ENCODE measurements around the gene ATP6V1G1.
"Not testable (repeated sequence)": the region's sequence is repeated elsewhere in the genome, so short reads cannot be mapped to it uniquely, and the experiment has no call there.

Gene ATP6V1G1, protein sequence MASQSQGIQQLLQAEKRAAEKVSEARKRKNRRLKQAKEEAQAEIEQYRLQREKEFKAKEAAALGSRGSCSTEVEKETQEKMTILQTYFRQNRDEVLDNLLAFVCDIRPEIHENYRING

GRCh38 chr9:114587345-114588202 is at the start of gene ATP6V1G1:
Gene ATP6V1G1 (plus strand): TSS chr9:114587769. CDS start chr9:114587839, 70 bp downstream.
- peak; percentile 99 for DNase-seq (ENCODE audit: low read depth in 2 of 2, low spot score in 1 of 2)

DNA sequence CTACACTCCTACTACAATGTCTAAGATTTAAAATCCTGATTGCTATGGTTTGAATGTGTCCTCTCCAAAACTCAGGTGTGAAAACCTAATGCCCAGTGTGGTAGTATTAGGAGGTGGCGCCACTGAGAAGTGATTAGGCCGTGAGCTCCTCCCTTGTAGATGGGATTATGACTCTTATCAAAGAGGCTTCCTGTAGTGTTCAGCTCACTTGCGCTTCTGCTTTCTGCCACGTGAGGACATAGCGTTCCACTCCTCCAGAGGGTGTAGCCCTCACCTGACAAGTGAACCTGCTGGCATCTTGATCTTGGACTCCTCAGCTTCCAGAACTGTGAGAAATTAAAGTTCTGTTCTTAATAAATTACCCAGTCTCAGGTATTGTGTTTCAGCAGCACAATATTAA is 49.3 kb upstream of the ATP6V1G1 start:
- DNase-seq (ENCODE audit: low read depth in 2 of 2, low spot score in 1 of 2), result no peak

GRCh38 chr9:114539701-114540380 is 47.7 kb upstream of the ATP6V1G1 start:
- DNase-seq (ENCODE audit: low read depth in 2 of 2, low spot score in 1 of 2), result no peak

GRCh38 chr9:114545055-114545454 is 42.5 kb upstream of the ATP6V1G1 start:
- no peak for DNase-seq (ENCODE audit: low read depth in 2 of 2, low spot score in 1 of 2)

- DNase-seq (ENCODE audit: low read depth in 2 of 2, low spot score in 1 of 2), result no peak
Observed at GRCh38 chr9:114546851-114547250, 40.7 kb upstream of the ATP6V1G1 start.

GRCh38 chr9:114549697-114550330 is 37.8 kb upstream of the ATP6V1G1 start:
- DNase-seq (ENCODE audit: low read depth in 2 of 2, low spot score in 1 of 2), result no peak

- DNase-seq (ENCODE audit: low read depth in 2 of 2, low spot score in 1 of 2), result no peak
Observed at GRCh38 chr9:114551750-114552685, 35.6 kb upstream of the ATP6V1G1 start.

DNA sequence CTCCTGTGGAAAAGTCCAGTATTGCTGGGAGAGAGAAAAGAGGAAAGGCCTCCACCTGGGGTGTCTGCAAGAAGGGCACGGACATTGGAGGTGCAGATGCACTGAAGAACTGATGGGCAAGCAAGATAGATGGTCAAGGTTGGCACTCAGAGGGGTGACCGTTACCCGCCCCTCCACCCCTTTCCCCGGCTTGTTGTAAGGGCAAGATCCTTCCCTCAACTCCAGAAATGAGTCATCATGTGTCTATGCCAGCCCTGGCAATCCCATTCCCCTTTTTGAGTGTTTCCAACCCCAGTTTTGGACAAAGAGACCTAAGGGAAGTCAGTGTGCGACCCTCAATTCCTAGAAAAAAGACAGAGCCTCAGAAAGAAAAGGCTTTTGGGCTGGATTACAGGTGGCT is 34.9 kb upstream of the ATP6V1G1 start:
- no peak for DNase-seq (ENCODE audit: low read depth in 2 of 2, low spot score in 1 of 2)

- no peak for DNase-seq (ENCODE audit: low read depth in 2 of 2, low spot score in 1 of 2)
Observed at GRCh38 chr9:114553202-114553601, 34.4 kb upstream of the ATP6V1G1 start.

- DNase-seq (ENCODE audit: low read depth in 2 of 2, low spot score in 1 of 2), result no peak
Observed at GRCh38 chr9:114555696-114556095, 31.9 kb upstream of the ATP6V1G1 start.

DNA sequence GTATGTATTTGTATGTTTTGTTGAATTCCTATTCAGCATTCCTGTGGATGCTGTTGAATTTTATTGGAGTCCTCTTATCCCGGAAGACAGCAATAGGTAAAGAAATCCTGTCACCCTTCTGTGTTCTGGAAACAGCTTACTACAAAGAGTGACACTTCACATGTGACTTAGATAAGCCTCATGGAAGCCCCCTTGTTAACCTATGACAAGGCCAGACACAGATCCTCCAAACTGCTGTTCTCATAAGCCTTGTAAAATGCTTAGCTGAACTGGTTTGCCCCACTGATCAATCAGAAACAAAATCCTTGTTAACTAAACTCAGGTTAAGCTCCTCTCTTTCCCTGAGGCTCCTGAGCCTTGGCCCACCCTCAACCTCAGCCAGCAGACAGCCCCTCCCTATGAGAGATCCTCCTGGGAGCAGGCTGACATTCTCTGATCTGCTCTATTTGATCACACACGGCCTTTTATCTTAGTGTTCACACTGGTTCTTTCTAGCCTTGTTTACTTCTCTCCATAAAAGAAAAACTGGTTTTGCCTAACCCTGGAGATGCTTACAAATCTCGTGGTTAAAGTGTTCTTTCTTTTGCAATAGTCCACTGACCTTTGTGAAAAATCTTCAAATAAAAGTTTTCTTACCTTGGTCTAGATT is 29.4 kb upstream of the ATP6V1G1 start:
- DNase-seq (ENCODE audit: low read depth in 2 of 2, low spot score in 1 of 2), result no peak

DNA sequence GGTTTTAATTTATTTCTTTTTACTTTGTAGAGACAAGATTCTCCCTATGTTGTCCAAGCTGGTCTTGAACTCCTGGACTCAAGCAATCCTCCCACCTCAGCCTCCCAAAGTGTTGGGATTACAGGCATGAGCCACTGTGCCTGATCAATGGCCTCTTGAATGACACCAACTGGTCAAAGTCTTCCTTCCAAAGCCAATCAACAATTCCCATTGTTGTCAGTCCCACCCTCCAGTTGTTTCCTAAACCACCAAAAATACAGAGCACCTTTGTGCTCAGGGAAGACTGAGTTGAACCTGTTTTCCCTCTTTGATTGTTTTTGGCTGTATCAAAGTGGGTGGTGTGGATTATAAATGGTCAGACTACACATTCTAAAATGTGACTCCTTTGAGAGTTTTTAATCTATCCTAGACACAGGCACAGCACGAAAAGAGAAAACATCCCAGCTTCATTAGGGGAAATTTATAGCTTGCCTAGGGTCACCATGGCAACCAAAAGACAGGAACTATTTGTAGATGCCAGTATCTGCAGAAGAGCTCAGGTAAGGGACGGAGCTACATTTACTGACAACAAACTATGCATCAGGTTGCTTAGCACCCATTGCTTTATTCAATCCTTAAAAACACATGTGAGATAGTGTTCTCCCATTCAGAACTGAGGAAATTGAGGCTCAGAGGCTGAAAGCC is 27.6 kb upstream of the ATP6V1G1 start:
- DNase-seq (ENCODE audit: low read depth in 2 of 2, low spot score in 1 of 2), result no peak

DNA sequence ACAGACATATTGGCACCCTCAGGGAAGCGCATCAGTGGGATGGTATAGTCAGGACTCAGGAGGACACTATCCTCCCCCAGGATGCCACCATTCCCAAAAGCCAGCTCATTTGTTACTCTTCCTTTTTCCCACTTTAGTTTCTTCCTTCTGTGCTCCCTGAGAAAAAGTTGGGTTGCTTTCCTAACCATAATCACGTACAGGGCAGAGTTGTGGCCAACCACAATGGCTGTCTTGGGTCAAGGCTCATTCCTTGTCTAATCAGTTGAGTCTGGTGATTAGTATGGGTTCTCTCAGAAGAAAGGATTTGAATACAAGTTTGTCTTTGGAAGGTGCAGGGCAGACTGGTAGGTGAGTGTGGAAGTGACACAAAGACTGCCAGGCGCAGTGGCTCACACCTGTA is 26.6 kb upstream of the ATP6V1G1 start:
- no peak for DNase-seq (ENCODE audit: low read depth in 2 of 2, low spot score in 1 of 2)

DNA sequence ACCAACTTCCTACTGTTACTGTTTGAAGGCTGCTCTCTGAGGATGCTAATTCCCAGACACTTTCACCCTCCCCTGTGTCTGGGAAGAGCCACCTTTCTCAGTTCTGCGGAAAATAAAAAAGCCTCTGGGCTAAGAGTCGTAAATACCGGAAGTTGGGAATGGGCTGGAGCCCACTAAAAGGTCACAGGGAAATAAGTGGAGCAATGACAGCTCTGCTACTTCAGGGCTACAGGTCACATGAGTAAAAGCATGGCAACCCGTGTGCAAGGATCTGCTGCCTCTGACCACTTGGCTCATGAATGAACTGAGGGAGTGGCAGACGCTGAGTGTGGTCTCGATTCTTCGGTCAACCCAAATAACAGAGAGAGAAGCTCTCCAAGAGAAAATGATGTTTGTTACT is 25.8 kb upstream of the ATP6V1G1 start:
- DNase-seq (ENCODE audit: low read depth in 2 of 2, low spot score in 1 of 2), result no peak

DNA sequence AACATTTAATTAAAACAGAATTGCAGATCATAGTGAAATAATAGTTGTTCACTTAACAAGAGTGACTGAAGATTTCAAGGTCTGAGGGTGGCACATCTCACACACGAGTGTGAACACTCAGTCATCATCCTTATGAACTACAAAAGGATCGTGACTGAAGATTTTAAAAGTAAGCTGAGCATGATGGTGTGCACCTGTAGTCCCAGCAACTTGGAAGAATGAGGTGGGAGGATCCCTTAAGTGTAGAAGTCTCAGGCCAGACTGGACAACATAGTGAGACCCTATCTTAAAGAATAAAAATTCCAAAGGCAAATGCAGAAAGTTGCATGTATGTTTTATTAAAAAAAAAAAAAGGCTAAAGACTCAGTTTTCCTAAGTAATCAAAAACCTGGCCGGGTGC is 22.4 kb upstream of the ATP6V1G1 start:
- no peak for DNase-seq (ENCODE audit: low read depth in 2 of 2, low spot score in 1 of 2)

GRCh38 chr9:114570742-114571141 is 16.8 kb upstream of the ATP6V1G1 start:
- no peak for DNase-seq (ENCODE audit: low read depth in 2 of 2, low spot score in 1 of 2)

GRCh38 chr9:114571391-114571790 is 16.2 kb upstream of the ATP6V1G1 start:
- no peak for DNase-seq (ENCODE audit: low read depth in 2 of 2, low spot score in 1 of 2)

GRCh38 chr9:114572199-114572598 is 15.4 kb upstream of the ATP6V1G1 start:
- DNase-seq (ENCODE audit: low read depth in 2 of 2, low spot score in 1 of 2), result no peak

DNA sequence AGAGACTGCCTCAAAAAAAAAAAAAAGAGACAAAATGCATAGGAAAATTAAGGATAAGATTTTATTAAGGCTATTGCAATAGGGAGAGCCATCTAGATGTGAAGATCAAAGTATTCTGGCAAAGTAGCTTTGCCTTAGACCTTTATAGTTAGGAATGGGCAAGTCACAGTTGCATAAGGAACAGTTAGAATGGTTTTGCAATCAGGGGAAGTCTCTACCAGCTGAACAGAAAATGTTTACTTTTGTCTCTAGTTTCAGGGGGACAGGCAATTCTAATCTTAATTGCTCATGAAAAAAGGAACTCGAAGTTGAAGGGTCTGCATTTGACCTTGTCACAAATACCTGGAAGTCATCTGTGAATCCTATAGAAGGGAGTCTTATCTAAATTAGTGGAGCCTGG is 13.1 kb upstream of the ATP6V1G1 start:
- DNase-seq (ENCODE audit: low read depth in 2 of 2, low spot score in 1 of 2), result no peak

DNA sequence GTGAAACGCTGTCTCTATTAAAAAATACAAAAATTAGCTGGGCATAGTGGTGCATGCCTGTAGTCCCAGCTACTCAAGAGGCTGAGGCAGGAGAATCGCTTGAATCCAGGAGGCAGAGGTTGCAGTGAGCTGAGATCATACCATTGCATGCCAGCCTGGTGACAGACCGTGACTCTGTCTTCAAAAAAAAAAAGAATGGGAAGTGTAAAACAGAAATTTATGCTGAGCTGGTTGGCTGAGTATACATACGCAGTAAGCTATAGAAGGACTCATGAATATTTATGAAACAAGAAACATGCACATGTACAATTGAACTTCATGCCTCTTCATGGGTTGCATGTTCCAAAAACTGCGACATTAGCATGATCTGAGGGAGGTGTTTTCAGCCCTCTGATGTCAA is 10.8 kb upstream of the ATP6V1G1 start:
- not testable (repeated sequence) for DNase-seq (ENCODE audit: low read depth in 2 of 2, low spot score in 1 of 2)

Data from stimulated activated CD8-positive, alpha-beta memory T cell treated with anti-CD3 and anti-CD28 coated beads, Interleukin-4, amount 100 ng/mL, for 1 hour (primary cell).